GM19043 (cell line): ENCODE data around the gene CD81.
A peak's percentile ranks its signal among the peaks of the same experiment; 100 is the strongest.
"Not testable (repeated sequence)": the region's sequence is repeated elsewhere in the genome, so short reads cannot be mapped to it uniquely, and the experiment has no call there.

Experiments used
- ATAC-seq: cut with Tn5 transposase; IDR thresholded peaks from one replicate; pipeline ENCODE4 v1.9.1; 2021; ENCODE audit warnings: low read depth; ENCODE audit not compliant: unreplicated experiment

CD81 gene, protein sequence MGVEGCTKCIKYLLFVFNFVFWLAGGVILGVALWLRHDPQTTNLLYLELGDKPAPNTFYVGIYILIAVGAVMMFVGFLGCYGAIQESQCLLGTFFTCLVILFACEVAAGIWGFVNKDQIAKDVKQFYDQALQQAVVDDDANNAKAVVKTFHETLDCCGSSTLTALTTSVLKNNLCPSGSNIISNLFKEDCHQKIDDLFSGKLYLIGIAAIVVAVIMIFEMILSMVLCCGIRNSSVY

GRCh38 chr11:2376751-2377451 lies at the start of gene CD81:
TSS of gene CD81 (plus strand) at chr11:2377310. CDS start at chr11:2377550, 240 bp downstream.
- ATAC-seq: peak; percentile 50

GRCh38 chr11:2328021-2328420 lies 49.1 kb upstream of the CD81 start:
- no peak for ATAC-seq

GRCh38 chr11:2328656-2329354 lies 48.3 kb upstream of the CD81 start:
- ATAC-seq: no peak

DNA sequence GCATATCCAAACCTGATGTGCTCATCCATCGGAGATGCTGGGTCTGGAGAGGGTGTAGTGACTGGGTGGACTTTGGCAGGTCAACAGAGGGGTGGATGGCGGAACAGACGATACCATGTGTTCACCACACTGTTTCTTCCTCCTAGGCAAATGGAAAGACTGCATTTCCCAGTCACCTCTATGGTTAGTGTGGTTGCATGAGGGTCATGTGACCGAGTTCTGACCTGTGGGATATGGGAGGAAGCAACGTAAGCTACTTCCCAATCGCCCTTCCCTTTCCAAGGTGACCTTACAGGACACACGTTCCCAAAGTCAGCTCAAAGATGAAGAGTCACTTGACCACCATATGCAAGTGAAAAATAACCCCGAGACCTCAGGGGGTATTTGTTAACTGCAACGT lies 47.6 kb upstream of the CD81 start:
- ATAC-seq: no peak

- ATAC-seq: no peak
Observed at GRCh38 chr11:2330696-2331095, 46.4 kb upstream of the CD81 start.

DNA sequence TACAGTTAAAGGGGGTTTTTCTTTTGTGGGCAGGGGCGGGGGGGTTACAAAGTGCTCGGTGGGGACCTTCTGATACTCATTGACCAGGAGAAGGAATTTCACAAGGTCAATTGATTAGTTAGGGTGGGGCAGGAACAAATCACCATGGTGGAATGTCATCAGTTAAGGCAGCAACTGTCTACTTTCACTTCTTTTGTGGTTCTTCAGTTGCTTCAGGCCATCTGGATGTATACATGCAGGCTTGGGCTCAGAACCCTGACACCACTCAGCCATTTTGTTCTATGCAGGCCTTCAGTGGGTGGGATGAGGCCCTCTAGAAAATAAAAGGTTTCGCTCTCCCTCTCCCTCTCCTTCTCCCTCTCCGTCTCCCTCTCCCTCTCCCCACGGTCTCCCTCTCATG lies 45.7 kb upstream of the CD81 start:
- ATAC-seq: no peak

DNA sequence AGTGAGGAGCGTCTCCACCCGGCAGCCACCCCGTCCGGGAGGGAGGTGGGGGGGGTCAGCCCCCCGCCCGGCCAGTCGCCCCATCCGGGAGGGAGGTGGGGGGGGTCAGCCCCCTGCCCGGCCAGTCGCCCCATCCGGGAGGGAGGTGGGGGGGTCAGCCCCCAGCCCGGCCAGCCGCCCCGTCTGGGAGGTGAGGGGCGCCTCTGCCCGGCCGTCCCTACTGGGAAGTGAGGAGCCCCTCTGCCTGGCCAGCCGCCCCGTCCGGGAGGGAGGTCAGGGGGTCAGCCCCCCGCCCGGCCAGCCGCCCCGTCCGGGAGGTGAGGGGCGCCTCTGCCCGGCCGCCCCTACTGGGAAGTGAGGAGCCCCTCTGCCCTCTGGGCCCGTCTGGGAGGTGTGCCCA lies 44.5 kb upstream of the CD81 start:
- ATAC-seq: not testable (repeated sequence)

DNA sequence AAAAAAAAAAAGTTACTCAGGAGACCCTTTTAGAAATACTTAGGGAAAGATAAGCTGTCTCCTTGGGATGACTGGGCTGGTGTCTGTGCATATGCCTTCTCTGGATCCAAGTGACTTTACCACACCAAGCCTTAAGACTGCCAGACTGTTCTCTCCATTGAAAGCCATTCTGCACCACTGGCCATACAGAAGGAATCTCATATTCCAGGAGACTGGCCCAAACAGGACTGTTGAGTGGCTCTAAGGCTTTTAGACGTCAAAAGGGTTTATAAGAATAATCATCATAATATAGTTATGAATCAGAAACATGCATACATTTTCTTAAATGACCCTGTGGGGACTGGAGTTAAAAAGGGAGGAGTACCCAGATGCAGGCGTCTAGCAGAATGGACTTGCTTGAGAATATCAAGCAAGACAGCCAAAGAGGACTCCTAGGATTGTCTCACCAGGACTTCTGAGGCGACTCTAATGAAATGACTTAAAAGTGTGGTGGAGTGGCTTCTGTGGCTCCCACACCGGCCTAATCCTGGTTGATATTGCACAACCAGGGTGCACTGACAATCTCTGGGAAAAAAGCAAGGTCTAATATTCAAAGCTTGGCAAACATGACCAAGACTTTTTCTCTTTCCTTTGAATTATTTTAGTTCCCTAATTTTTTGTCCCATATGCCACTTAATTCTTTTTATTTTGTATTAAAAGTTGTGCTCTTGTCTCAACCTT lies 43.5 kb upstream of the CD81 start:
- not testable (repeated sequence) for ATAC-seq

DNA sequence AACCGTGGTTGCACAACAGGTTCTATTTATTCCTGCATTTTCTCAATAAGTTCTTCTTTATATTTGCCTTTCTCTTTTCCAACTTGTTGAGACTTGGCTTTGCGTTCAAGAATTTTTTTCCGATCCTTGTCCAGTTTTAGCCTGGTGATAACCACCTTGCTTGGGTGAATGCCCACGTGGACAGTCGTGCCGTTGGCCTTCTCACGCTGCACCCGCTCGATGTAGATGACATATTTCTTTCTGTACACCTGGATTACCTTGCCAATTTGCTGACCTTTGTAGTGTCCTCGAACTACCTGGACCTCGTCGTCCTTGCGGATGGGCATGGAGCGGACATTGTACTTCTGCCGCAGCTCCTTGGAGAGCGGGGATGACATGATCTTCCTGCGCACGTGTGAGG lies 41.8 kb upstream of the CD81 start:
- not testable (repeated sequence) for ATAC-seq

GRCh38 chr11:2338760-2339159 lies 38.4 kb upstream of the CD81 start:
- not testable (repeated sequence) for ATAC-seq

DNA sequence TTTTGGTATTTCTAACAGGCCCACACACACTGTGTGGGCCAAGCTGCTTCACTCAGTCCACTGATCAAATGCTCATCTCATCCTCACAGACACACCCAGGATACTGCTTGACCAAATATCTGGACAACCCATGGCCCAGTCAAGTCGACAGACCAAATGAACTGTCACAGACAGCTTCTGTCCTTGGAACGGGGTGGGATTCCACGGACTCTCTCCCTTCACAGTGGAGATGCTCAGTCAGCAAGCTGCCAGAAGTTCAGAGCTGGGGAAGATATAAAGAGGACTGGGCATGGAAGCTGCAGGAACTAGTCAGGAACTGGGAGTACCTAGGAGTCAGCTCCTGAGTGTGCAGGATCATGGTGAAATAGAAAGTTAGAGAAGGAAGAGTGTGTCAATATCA lies 34.6 kb upstream of the CD81 start:
- no peak for ATAC-seq

- ATAC-seq: no peak
Observed at GRCh38 chr11:2342981-2343380, 34.1 kb upstream of the CD81 start.

GRCh38 chr11:2343502-2343901 lies 33.6 kb upstream of the CD81 start:
- no peak for ATAC-seq

GRCh38 chr11:2345050-2345449 lies 32.1 kb upstream of the CD81 start:
- no peak for ATAC-seq

GRCh38 chr11:2346014-2346413 lies 31.1 kb upstream of the CD81 start:
- no peak for ATAC-seq

DNA sequence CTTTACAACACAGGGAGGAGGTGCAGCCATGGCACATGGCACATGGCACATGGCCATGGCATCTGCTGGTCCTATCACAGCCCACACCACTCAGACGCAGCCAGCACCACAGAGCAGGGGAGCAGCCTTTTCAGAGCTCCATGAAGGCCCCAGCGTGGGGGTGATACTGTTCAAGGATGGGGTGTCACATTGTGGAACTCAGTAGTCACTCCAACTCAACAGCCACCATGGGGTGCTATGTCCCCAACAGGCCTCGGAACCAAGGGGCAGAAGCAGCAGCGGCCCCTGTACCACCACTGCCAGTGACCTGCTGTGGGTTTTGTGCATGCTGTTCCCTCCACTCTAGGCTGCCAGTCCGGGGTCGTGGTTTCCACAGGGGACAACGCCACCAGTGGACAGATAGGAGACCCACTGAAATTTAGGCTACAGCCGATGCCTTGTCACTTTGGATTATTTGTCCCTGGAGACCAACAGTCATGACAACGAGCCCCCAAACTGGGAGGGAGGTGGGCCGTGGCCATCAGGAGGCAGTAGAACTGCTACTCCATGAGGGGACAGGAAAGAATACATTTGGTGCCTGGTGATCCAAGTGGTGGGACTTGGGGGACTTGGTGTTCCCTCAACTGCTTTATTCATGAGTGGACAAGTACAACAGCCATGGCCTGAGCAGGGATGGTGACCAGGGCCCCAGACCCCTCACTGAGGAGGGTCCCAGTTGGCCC lies 30.4 kb upstream of the CD81 start:
- no peak for ATAC-seq

- no peak for ATAC-seq
Observed at GRCh38 chr11:2347308-2347830, 29.7 kb upstream of the CD81 start.

DNA sequence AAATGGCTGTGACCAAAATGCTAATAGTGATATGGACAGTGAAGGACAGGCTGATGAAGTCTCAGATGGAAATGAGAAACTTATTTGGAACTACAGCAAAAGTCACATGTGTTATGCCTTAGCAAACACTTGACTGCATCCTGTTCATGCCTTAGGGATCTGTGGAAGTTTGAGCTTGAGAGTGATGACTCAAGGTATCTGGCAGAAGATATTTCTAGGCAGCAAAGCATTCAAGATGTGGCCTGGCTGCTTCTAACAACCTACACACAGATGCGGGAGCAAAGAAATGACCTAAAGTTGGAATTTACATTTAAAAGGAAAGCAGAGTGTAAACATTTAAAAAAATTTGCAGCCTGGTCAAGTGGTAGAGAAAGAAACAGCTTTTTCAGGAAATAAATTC lies 28.1 kb upstream of the CD81 start:
- no peak for ATAC-seq

- no peak for ATAC-seq
Observed at GRCh38 chr11:2351701-2352100, 25.4 kb upstream of the CD81 start.

DNA sequence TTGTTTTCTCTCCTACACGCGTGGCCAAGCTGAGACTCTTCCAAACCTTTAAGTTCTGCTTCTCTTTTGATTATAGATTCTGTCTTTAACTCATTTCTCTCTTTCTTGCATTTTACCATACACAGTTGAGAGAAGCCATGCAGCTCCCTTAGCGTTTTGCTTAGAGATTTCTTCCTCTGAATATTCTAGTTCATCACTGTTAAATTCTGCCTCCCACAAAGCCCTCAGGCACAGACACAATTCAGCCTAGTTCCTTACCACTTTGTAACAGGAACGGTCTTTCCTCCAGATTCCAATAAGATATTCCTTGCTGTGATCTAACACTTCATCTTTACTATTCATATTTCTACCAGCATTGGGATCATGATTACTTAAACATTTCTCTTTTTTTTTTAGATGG lies 24.7 kb upstream of the CD81 start:
- no peak for ATAC-seq
